ENCODE data around the gene PARD3.

DNA sequence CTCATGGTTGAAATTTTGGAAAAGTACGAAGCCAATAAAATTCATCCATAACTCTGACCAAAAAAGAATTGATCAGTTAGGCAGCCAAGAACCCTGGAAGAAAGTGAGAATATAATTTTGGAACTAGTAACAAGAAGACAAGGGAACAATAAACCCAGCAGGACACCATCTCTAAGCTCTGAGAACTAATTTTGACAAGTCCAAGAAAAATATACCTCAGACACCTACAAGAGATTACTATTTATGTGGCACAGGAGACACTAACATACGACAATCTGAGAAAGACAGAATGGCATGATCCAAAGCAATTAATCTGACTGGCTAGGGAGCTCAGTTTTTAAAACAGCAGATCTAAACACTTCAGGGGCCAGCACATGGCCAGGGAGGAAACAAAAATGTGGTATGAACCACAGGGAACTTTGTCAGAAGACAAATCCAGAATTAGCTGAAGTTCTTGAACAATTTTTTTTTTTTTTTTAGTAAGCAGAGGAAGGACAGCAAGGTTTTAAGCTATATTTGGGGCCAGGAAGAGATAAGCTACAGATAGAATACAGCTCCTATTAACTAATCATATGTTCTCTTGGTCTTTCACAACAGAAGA is 38.9 kb downstream of the PARD3 start:
- TF ChIP-seq CTCF (IDR thresholded peaks at IDR 0.05; ENCODE audit: poor library complexity) (no peak), EZH2 (IDR thresholded peaks at IDR 0.05; ENCODE audit: borderline replicate concordance) (no peak), EZH2phosphoT487 (IDR thresholded peaks at IDR 0.05; ENCODE audit: low read depth, severe bottlenecking, unreplicated experiment) (no peak)
